WTC11 (cell line): ENCODE results near the gene RABL6. TPM values are rescaled to one million over a fixed set of nuclear protein-coding genes. Genes with fewer than 3 reads are reported as not detected.
"Not testable (repeated sequence)": the region's sequence is repeated elsewhere in the genome, so short reads cannot be mapped to it uniquely, and the experiment has no call there.

ENCODE experiments used
- ATAC-seq: fragments of 200-7000 bp; cut with Tn5 transposase; 2 replicates; pipeline ENCODE4 v1.10.0; 2021; ENCODE audit warnings: mild to moderate bottlenecking, moderate library complexity
- CTCF ChIA-PET: fragments of 300-600 bp; sonication (Branson Sonifier 250); formaldehyde crosslinking; loops from one replicate; lab custom pipeline; 2021; ENCODE audit warnings: antibody characterized with exemption; lab: Charles Lee
- POLR2A ChIA-PET: fragments of 350-600 bp; sonication (Branson Sonifier 250); formaldehyde crosslinking; loops from one replicate; lab custom pipeline; 2021; ENCODE audit warnings: antibody characterized with exemption; lab: Charles Lee
- DNase-seq: peaks from one replicate; pipeline ENCODE4 v3.0.0; 2021; ENCODE audit warnings: low spot score
- H3K27ac Mint-ChIP-seq: 2 replicates; pipeline ENCODE4 v1.8.0; 2021; ENCODE audit warnings: mixed read lengths
- H3K27me3 Mint-ChIP-seq: 2 replicates; pipeline ENCODE4 v1.8.0; 2021; ENCODE audit warnings: low read depth, mild to moderate bottlenecking, moderate library complexity, mixed read lengths
- H3K36me3 Mint-ChIP-seq: 2 replicates; pipeline ENCODE4 v1.8.0; 2021; ENCODE audit warnings: mixed read lengths
- H3K4me1 Mint-ChIP-seq: 2 replicates; pipeline ENCODE4 v1.8.0; 2022; ENCODE audit warnings: mixed read lengths
- H3K4me3 Mint-ChIP-seq: 2 replicates; pipeline ENCODE4 v1.8.0; 2021; ENCODE audit warnings: mild to moderate bottlenecking, moderate library complexity, mixed read lengths
- H3K9me3 Mint-ChIP-seq: 2 replicates; pipeline ENCODE4 v1.8.0; 2021; ENCODE audit warnings: mixed read lengths
- ATF1 ChIP-seq: sonication (generic); formaldehyde crosslinking; IDR thresholded peaks from 2 replicates; pipeline ENCODE4 v1.8.1; 2023; ENCODE audit warnings: mild to moderate bottlenecking, moderate library complexity, missing genetic modification reagents
- FOXK1 ChIP-seq: sonication (generic); formaldehyde crosslinking; IDR thresholded peaks from 2 replicates; pipeline ENCODE4 v1.8.0; 2022; ENCODE audit warnings: mild to moderate bottlenecking, moderate library complexity, missing genetic modification reagents
- GABPB1 ChIP-seq: sonication (generic); formaldehyde crosslinking; IDR thresholded peaks from 2 replicates; pipeline ENCODE4 v1.8.1; 2023; ENCODE audit warnings: mild to moderate bottlenecking, missing genetic modification reagents
- HMGA2 ChIP-seq: fragments of 250-450 bp; sonication (Bioruptor Pico); IDR thresholded peaks from 2 replicates; pipeline ENCODE4 v1.4.0; 2021; ENCODE audit warnings: mild to moderate bottlenecking, moderate library complexity
- MYBL2 ChIP-seq: sonication (generic); formaldehyde crosslinking; IDR thresholded peaks from 2 replicates; pipeline ENCODE4 v1.8.1; 2023; ENCODE audit warnings: mild to moderate bottlenecking, moderate library complexity, missing genetic modification reagents
- NR2C2 ChIP-seq: sonication (generic); formaldehyde crosslinking; IDR thresholded peaks from 2 replicates; pipeline ENCODE4 v1.8.0; 2022; ENCODE audit warnings: mild to moderate bottlenecking, missing genetic modification reagents
- NR3C1 ChIP-seq: sonication (generic); formaldehyde crosslinking; conservative IDR thresholded peaks from 2 replicates; pipeline ENCODE4 v1.8.1; 2023; ENCODE audit warnings: low read depth, mild to moderate bottlenecking, missing genetic modification reagents
- PREB ChIP-seq: sonication (generic); formaldehyde crosslinking; IDR thresholded peaks from 2 replicates; pipeline ENCODE4 v1.8.1; 2022; ENCODE audit warnings: mild to moderate bottlenecking, missing genetic modification reagents, moderate library complexity, borderline replicate concordance
- SMAD3 ChIP-seq: sonication (generic); formaldehyde crosslinking; IDR thresholded peaks from 2 replicates; pipeline ENCODE4 v1.8.0; 2022; ENCODE audit warnings: missing genetic modification reagents, mild to moderate bottlenecking, borderline replicate concordance
- STAT6 ChIP-seq: sonication (generic); formaldehyde crosslinking; conservative IDR thresholded peaks from 2 replicates; pipeline ENCODE4 v1.8.1; 2023; ENCODE audit warnings: mild to moderate bottlenecking, low read depth, missing genetic modification reagents, moderate library complexity
- TP53 ChIP-seq: sonication (generic); formaldehyde crosslinking; IDR thresholded peaks from 2 replicates; pipeline ENCODE4 v1.8.1; 2023; ENCODE audit warnings: mild to moderate bottlenecking, missing genetic modification reagents
- ZMAT4 ChIP-seq: fragments of 250-450 bp; sonication (Bioruptor Pico); IDR thresholded peaks from 2 replicates; pipeline ENCODE4 v1.9.0; 2021; ENCODE audit warnings: mild to moderate bottlenecking
- ZNF138 ChIP-seq: sonication (generic); formaldehyde crosslinking; conservative IDR thresholded peaks from 2 replicates; pipeline ENCODE4 v1.8.1; 2022; ENCODE audit warnings: mild to moderate bottlenecking, moderate library complexity, missing genetic modification reagents
- ZNF317 ChIP-seq: sonication (generic); formaldehyde crosslinking; IDR thresholded peaks from 2 replicates; pipeline ENCODE4 v1.8.1; 2023; ENCODE audit warnings: low read depth, mild to moderate bottlenecking, moderate library complexity, missing genetic modification reagents, borderline replicate concordance
- ZNF423 ChIP-seq: fragments of 250-450 bp; sonication (Bioruptor Pico); IDR thresholded peaks from 2 replicates; pipeline ENCODE4 v2.1.2; 2022; ENCODE audit warnings: mild to moderate bottlenecking, moderate library complexity
- total RNA-seq: library from RNA; stranded (reverse); gene quantifications from 3 replicates; pipeline ENCODE4 v1.2.3, GENCODE V29; 2021
- TF ChIP-seq, protein P1 (sequence below): sonication (generic); formaldehyde crosslinking; IDR thresholded peaks from 2 replicates; pipeline ENCODE4 v1.8.0; 2022; ENCODE audit warnings: mild to moderate bottlenecking, missing genetic modification reagents
- TF ChIP-seq, protein P2 (sequence below): sonication (generic); formaldehyde crosslinking; IDR thresholded peaks from 2 replicates; pipeline ENCODE4 v1.8.0; 2022; ENCODE audit warnings: mild to moderate bottlenecking, missing genetic modification reagents
- TF ChIP-seq, protein P3 (sequence below): sonication (generic); formaldehyde crosslinking; IDR thresholded peaks from 2 replicates; pipeline ENCODE4 v1.8.0; 2022; ENCODE audit warnings: mild to moderate bottlenecking, missing genetic modification reagents
- TF ChIP-seq, protein P4 (sequence below): sonication (generic); formaldehyde crosslinking; IDR thresholded peaks from 2 replicates; pipeline ENCODE4 v1.8.0; 2022; ENCODE audit warnings: mild to moderate bottlenecking, missing genetic modification reagents
- TF ChIP-seq, protein P5 (sequence below): sonication (generic); formaldehyde crosslinking; conservative IDR thresholded peaks from 2 replicates; pipeline ENCODE4 v1.8.1; 2022; ENCODE audit warnings: mild to moderate bottlenecking, missing genetic modification reagents
- TF ChIP-seq, protein P6 (sequence below): sonication (generic); formaldehyde crosslinking; IDR thresholded peaks from 2 replicates; pipeline ENCODE4 v1.8.0; 2023; ENCODE audit warnings: missing genetic modification reagents

RABL6 gene
- total RNA-seq, 1 experiment from 2014 or later, result 171 TPM

- TF ChIP-seq, protein P1, sequence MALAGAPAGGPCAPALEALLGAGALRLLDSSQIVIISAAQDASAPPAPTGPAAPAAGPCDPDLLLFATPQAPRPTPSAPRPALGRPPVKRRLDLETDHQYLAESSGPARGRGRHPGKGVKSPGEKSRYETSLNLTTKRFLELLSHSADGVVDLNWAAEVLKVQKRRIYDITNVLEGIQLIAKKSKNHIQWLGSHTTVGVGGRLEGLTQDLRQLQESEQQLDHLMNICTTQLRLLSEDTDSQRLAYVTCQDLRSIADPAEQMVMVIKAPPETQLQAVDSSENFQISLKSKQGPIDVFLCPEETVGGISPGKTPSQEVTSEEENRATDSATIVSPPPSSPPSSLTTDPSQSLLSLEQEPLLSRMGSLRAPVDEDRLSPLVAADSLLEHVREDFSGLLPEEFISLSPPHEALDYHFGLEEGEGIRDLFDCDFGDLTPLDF, result no peak
- no peak for TF ChIP-seq ZNF138
- TF ChIP-seq NR2C2, result no peak
- TF ChIP-seq, protein P2, sequence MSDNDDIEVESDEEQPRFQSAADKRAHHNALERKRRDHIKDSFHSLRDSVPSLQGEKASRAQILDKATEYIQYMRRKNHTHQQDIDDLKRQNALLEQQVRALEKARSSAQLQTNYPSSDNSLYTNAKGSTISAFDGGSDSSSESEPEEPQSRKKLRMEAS (CRISPR knock-in tag), result no peak
- no peak for TF ChIP-seq STAT6
These were observed 11.4 kb upstream of the RABL6 start, which contains the start of gene CCDC183 (continued) for GRCh38 chr9:136796238-136796774.

DNA sequence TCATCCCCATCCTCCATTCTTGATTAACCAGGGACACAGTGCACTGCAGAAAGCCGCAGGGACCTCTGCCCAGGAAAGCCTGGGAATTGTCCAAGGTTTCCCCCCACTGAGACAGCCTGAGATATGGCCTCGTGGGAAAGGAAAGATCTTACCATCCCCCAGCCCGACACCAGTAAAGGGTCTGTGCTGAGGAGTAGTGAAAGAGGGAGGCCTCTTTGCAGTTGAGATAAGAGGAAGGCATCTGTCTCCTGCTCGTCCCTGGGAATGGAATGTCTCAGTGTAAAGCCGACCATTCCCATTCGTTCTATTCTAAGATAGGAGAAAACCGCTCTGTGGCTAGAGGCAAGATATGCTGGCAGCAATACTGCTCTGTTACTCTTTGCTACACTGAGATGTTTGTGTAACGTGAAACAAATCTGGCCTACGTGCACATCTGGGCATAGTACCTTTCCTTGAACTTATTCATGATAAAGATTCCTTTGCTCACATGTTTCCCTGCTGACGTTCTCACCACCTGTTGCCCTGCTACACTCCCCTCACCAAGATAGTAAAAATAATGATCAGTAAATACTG, 10.9 kb upstream of the RABL6 start:
- ATAC-seq, H3K4me3 Mint-ChIP-seq, POLR2A ChIA-PET, H3K36me3 Mint-ChIP-seq, DNase-seq, H3K9me3 Mint-ChIP-seq: not testable (repeated sequence)
- Mint-ChIP-seq H3K4me1 (peaks cover 27% of the 10 kb centered on the region), H3K27me3 (peaks cover 39% of the 10 kb centered on the region), H3K27ac (peak overlapping the region; percentile 29)
- CTCF ChIA-PET, result interaction anchor here (1.0 kb wide), 1 partner anchor 232 kb away, joined by 8 read pairs; the partner anchor contains the start of gene ABCA2

GRCh38 chr9:136798708-136799078, 9.1 kb upstream of the RABL6 start:
- DNase-seq, result no peak
- Mint-ChIP-seq H3K27me3 (peaks cover 51% of the 10 kb centered on the region), H3K4me3 (no peak overlapping the region), H3K4me1 (peaks cover 17% of the 10 kb centered on the region), H3K27ac (no peak overlapping the region), H3K36me3 (no peaks in the 10 kb centered on the region), H3K9me3 (no peaks in the 10 kb centered on the region)
- ChIA-PET CTCF (interaction anchor here (1.5 to 2.8 kb wide), 3 partner anchors 10 to 44 kb away, joined by 7 to 13 read pairs (median 10); partner anchors contain the start of genes AJM1 and RABL6), POLR2A (no interaction called here)
- ATAC-seq, result no peak
- TF ChIP-seq NR3C1, result no peak
- no peak for TF ChIP-seq ZNF423 (CRISPR knock-in tag)
- TF ChIP-seq, protein P3, sequence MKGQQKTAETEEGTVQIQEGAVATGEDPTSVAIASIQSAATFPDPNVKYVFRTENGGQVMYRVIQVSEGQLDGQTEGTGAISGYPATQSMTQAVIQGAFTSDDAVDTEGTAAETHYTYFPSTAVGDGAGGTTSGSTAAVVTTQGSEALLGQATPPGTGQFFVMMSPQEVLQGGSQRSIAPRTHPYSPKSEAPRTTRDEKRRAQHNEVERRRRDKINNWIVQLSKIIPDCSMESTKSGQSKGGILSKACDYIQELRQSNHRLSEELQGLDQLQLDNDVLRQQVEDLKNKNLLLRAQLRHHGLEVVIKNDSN (CRISPR knock-in tag), result no peak
- no peak for TF ChIP-seq PREB (CRISPR knock-in tag)
- TF ChIP-seq ZMAT4, result no peak
- TF ChIP-seq, protein P4, sequence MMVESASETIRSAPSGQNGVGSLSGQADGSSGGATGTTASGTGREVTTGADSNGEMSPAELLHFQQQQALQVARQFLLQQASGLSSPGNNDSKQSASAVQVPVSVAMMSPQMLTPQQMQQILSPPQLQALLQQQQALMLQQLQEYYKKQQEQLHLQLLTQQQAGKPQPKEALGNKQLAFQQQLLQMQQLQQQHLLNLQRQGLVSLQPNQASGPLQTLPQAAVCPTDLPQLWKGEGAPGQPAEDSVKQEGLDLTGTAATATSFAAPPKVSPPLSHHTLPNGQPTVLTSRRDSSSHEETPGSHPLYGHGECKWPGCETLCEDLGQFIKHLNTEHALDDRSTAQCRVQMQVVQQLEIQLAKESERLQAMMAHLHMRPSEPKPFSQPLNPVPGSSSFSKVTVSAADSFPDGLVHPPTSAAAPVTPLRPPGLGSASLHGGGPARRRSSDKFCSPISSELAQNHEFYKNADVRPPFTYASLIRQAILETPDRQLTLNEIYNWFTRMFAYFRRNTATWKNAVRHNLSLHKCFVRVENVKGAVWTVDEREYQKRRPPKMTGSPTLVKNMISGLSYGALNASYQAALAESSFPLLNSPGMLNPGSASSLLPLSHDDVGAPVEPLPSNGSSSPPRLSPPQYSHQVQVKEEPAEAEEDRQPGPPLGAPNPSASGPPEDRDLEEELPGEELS (CRISPR knock-in tag), result no peak
- TF ChIP-seq GABPB1 (CRISPR knock-in tag), result no peak
- TF ChIP-seq, protein P5, sequence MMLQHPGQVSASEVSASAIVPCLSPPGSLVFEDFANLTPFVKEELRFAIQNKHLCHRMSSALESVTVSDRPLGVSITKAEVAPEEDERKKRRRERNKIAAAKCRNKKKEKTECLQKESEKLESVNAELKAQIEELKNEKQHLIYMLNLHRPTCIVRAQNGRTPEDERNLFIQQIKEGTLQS (CRISPR knock-in tag), result no peak
- TF ChIP-seq ATF1, result no peak
- no peak for TF ChIP-seq HMGA2 (CRISPR knock-in tag)
- TF ChIP-seq, protein P2 (CRISPR knock-in tag), result no peak
- TF ChIP-seq TP53 (CRISPR knock-in tag), result no peak
- TF ChIP-seq ZNF317 (CRISPR knock-in tag), result no peak
- TF ChIP-seq MYBL2 (CRISPR knock-in tag), result no peak
- TF ChIP-seq, protein P6, sequence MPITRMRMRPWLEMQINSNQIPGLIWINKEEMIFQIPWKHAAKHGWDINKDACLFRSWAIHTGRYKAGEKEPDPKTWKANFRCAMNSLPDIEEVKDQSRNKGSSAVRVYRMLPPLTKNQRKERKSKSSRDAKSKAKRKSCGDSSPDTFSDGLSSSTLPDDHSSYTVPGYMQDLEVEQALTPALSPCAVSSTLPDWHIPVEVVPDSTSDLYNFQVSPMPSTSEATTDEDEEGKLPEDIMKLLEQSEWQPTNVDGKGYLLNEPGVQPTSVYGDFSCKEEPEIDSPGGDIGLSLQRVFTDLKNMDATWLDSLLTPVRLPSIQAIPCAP (CRISPR knock-in tag), result no peak
- no peak for TF ChIP-seq SMAD3 (CRISPR knock-in tag)
- no peak for TF ChIP-seq FOXK1 (CRISPR knock-in tag)
